Right lobe of liver (tissue), 6 donors: ENCODE results near the gene GRIN3B. TPM values are rescaled to one million over a fixed set of nuclear protein-coding genes. Genes with fewer than 3 reads are reported as not detected.
A peak's percentile ranks its signal among the peaks of the same experiment; 100 is the strongest.

Experiments
- ATAC-seq, 4 donors: fragments of 200-7000 bp; cut with Tn5 transposase; one replicate each; pipeline ENCODE4 v1.9.1; 2020; ENCODE audit warnings: mild to moderate bottlenecking in 4 of 4, moderate library complexity in 4 of 4
- DNase-seq, 3 donors: peaks; one replicate each; pipeline ENCODE4 v3.0.0-alpha.2; 2020
- H3K27ac ChIP-seq, 3 donors: fragments of 200-600 bp; one replicate each; pipeline ENCODE4 v1.8.0; 2022
- H3K27me3 ChIP-seq, 2 donors: fragments of 200-600 bp; one replicate each; pipeline ENCODE4 v1.8.0; 2022
- H3K36me3 ChIP-seq, 4 donors: fragments of 200-600 bp; sonication (generic) in 1 of 4; one replicate each; pipeline versions ENCODE4 v1.5.1 to v1.8.0; 2017 to 2022; ENCODE audit warnings: control low read depth in 1 of 4
- H3K4me1 ChIP-seq, 4 donors: fragments of 200-600 bp; sonication (generic) in 1 of 4; one replicate each; pipeline versions ENCODE4 v1.5.1 to v1.8.0; 2017 to 2022; ENCODE audit warnings: control low read depth in 1 of 4
- H3K4me3 ChIP-seq, 3 donors: fragments of 200-600 bp; one replicate each; pipeline ENCODE4 v1.8.0; 2022
- H3K9me3 ChIP-seq, 4 donors: fragments of 200-600 bp; sonication (generic) in 1 of 4; one replicate each; pipeline versions ENCODE4 v1.5.1 to v1.8.0; 2017 to 2022; ENCODE audit warnings: control low read depth in 1 of 4
- POLR2A ChIP-seq: fragments of 450-650 bp; IDR thresholded peaks from one replicate; pipeline ENCODE4 v1.6.1; 2017; ENCODE audit warnings: antibody characterized with exemption, mild to moderate bottlenecking
- WGBS: methylation state at CpG from one replicate; pipeline ENCODE4 v1.1.6; 2018; ENCODE audit warnings: low coverage, low lambda C conversion rate; ENCODE audit not compliant: insufficient coverage; ENCODE audit errors: missing lambda C conversion rate; 5-methylcytosine and 5-hydroxymethylcytosine counted together
- intact Hi-C, 2 donors: fragments of 100-400 bp; cut with DNase I; formaldehyde crosslinking; loops; one replicate each; pipeline versions ENCODE4 v1.11.2 to v1.14.1; 2022
- total RNA-seq, 6 experiments: library from RNA; depleted of rRNA in 2 of 6; stranded (reverse); fragments of >200 nt in 2 of 6; fragmentation: NEBNext Ultra II Directional in 3 of 6; extraction: Animal tissue kit (Norgen Biotek cat#: 25700) in 3 of 6; gene quantifications; one replicate each; pipeline versions ENCODE4 v1.1.0 to v1.2.4, GENCODE V29; 2016 to 2023
- TF ChIP-seq, protein P1 (sequence below), 4 donors: fragments of 200-600 bp in 3 of 4; fragments of 450-650 bp in 1 of 4; IDR thresholded peaks; one replicate each; pipeline versions ENCODE4 v1.5.1 to v1.8.0; 2016 to 2022; ENCODE audit warnings: antibody characterized with exemption in 4 of 4, mild to moderate bottlenecking in 2 of 4
- donor health status: DM: no; HTN: yes; CAD: no.
- donor health status: DM: no; HTN: no; CAD: no.
- donor health status: DM: no; HTN: no; CAD: no.
- donor health status: DM: no; HTN: yes; CAD: no.
- donor health status: DM: no; HTN: yes; CAD: no.

The GRIN3B gene
- total RNA-seq, 6 experiments from 2014 or later = 0.06 TPM; not detected in 5

GRCh38 chr19:1015061-1015781, 15.0 kb downstream of the GRIN3B start:
- DNase-seq = peak in 1 of 3 donors; percentile 19
- Histone ChIP-seq H3K27ac (no peak overlapping the region), H3K9me3 (no peaks in the 10 kb centered on the region), H3K27me3 (no peaks in the 10 kb centered on the region), H3K4me3 (no peak overlapping the region), H3K4me1 (peaks cover 0 to 40% (median 11%) of the 10 kb centered on the region in 4 donors), H3K36me3 (peaks cover 0 to 37% (median 16%) of the 10 kb centered on the region in 4 donors)
- intact Hi-C loops = no loop called here
- WGBS = no CpG with 5 or more reads among the region's 29 CpGs
- TF ChIP-seq POLR2A = no peak
- TF ChIP-seq, protein P1, sequence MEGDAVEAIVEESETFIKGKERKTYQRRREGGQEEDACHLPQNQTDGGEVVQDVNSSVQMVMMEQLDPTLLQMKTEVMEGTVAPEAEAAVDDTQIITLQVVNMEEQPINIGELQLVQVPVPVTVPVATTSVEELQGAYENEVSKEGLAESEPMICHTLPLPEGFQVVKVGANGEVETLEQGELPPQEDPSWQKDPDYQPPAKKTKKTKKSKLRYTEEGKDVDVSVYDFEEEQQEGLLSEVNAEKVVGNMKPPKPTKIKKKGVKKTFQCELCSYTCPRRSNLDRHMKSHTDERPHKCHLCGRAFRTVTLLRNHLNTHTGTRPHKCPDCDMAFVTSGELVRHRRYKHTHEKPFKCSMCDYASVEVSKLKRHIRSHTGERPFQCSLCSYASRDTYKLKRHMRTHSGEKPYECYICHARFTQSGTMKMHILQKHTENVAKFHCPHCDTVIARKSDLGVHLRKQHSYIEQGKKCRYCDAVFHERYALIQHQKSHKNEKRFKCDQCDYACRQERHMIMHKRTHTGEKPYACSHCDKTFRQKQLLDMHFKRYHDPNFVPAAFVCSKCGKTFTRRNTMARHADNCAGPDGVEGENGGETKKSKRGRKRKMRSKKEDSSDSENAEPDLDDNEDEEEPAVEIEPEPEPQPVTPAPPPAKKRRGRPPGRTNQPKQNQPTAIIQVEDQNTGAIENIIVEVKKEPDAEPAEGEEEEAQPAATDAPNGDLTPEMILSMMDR (IDR thresholded peaks at IDR 0.05) = no peak
- ATAC-seq = no peak

DNA sequence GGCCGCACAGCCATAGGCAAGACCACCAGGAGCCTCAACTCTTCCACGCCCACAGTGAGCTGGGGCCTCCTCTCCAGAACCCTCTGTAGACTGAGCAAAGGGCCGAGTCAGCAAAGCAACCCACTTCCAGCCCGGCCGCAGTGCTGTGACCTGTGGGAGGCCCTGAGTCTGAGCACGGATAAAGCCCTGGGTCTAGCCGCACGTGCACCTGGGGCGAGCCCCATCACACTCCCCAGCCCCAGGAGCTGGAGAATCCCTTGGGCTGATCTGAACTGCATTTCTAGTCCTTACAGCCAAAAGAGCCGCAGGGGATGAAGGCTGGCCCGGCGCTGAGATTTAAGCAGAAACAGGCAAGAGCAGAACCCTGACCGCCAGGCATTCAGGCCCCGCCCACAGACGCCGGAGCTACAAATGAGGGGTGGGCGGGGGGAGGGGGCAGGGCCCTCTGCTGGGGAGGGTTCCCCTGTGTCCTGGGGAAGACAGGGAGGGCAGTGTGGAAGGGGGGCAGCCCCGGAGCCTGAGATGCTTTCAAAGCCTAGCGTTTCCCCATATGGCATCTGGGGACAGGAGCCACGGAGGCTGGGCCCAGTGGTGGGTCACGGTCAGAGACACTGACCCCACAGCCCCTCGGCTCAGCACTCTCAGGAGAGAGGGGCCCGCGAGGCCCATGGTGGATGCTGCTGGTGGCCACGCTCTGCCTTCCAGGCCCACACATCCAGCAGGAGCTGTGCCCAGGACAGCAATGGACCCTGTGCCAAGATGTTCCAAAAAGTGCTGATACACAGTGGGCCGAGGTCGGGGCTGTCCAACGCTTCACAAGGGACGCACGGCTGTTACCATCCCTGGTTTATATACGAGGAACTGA, 15.8 kb downstream of the GRIN3B start:
- WGBS = 51% methylated on average over 6 of the region's 31 CpGs

GRCh38 chr19:1016647-1017114, 16.5 kb downstream of the GRIN3B start:
- peaks cover 0 to 23% (median 9%) of the 10 kb centered on the region in 4 donors for H3K36me3 ChIP-seq
- H3K9me3 ChIP-seq = no peaks in the 10 kb centered on the region
- intact Hi-C loops = no loop called here
- peak overlapping the region in 2 of 3 donors; percentile 31 to 47 for H3K27ac ChIP-seq
- peak in 2 of 3 donors; percentile 63 to 87 for DNase-seq
- 0% methylated on average over 1 of the region's 12 CpGs for WGBS
- peaks cover 0 to 40% (median 11%) of the 10 kb centered on the region in 4 donors for H3K4me1 ChIP-seq
- H3K4me3 ChIP-seq = no peak overlapping the region
- no peaks in the 10 kb centered on the region for H3K27me3 ChIP-seq
- ATAC-seq = peak in 2 of 4 donors; percentile 2 to 15
- TF ChIP-seq POLR2A = no peak
- TF ChIP-seq, protein P1 (IDR thresholded peaks at IDR 0.05) = no peak

More for the DNA sequence above, 15.8 kb downstream of the GRIN3B start:
- TF ChIP-seq POLR2A = no peak
- TF ChIP-seq, protein P1 (IDR thresholded peaks at IDR 0.05) = no peak
- intact Hi-C loops = no loop called here
- ATAC-seq = peak in 1 of 4 donors; percentile 2
- Histone ChIP-seq H3K36me3 (peaks cover 0 to 29% (median 13%) of the 10 kb centered on the region in 4 donors), H3K9me3 (no peaks in the 10 kb centered on the region), H3K4me1 (peaks cover 0 to 40% (median 11%) of the 10 kb centered on the region in 4 donors), H3K27ac (peak overlapping the region in 2 of 3 donors; percentile 31 to 47), H3K4me3 (no peak overlapping the region), H3K27me3 (no peaks in the 10 kb centered on the region)
- DNase-seq = peak in 1 of 3 donors; percentile 23

DNA sequence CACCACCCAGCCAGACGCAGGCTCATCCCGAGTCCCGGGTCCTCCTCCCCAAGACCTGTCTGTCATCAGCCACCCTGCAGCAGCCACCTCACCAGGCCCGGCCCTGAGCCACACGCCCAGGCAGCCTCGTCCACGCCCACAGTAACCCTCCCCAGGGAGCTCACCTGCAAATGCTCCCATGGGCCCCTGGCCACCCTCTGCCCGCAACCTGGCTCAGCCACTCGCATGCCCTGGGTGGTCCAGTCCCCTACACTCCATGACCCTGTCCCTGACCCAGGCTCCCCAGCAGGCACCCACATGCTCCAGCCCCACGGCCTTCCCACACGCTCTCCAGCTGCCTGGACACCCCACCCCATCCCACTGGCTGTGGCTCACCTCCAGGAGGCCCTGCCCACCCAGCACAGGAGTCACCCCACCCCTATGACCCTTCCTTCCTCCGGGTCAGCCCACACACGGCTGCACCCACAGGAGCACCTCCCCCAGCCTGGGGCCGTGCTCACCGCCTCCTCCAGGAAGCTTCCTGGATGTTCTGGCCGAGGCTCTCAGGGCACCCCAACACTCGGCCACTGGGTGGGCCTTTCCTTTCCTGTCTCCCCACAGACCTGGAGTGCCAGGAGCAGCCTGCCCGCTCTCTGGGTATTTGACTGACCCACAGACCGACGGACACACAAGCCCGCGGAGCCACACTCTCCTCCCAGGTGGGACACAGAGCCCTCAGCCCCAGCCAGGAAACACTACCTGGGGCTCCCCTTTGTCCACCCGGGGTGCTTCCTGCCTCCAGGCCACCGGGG, 17.1 kb downstream of the GRIN3B start:
- ATAC-seq (no peak), DNase-seq (peak in 1 of 3 donors; percentile 35)
- peaks cover 0 to 16% (median 5%) of the 10 kb centered on the region in 4 donors for H3K36me3 ChIP-seq
- no peak overlapping the region for H3K4me3 ChIP-seq
- TF ChIP-seq, protein P1 (IDR thresholded peaks at IDR 0.05) = no peak
- no peak for TF ChIP-seq POLR2A
- H3K27ac ChIP-seq = peak overlapping the region in 1 of 3 donors; percentile 33
- whole genome bisulfite sequencing = 56% methylated on average over 5 of the region's 24 CpGs
- no peaks in the 10 kb centered on the region for H3K9me3 ChIP-seq
- H3K27me3 ChIP-seq = no peaks in the 10 kb centered on the region
- intact Hi-C loops = no loop called here
- peaks cover 0 to 40% (median 11%) of the 10 kb centered on the region in 4 donors for H3K4me1 ChIP-seq
